H1 (cell line): ENCODE results near the gene BAG2. TPM values are rescaled to one million over a fixed set of nuclear protein-coding genes. Genes with fewer than 3 reads are reported as not detected.

Source experiments
- CTCF ChIA-PET: fragments of 300-600 bp; sonication (Branson Sonifier 250); formaldehyde crosslinking; loops from one replicate; lab custom pipeline; 2021; ENCODE audit not compliant: partially characterized antibody; lab: Charles Lee
- POLR2A ChIA-PET: fragments of 300-600 bp; sonication (Branson Sonifier 250); formaldehyde crosslinking; loops from one replicate; lab custom pipeline; 2021; ENCODE audit warnings: inconsistent platforms; ENCODE audit not compliant: partially characterized antibody; lab: Charles Lee
- DNase-seq, 2 experiments: peaks; one replicate each; pipeline versions ENCODE4 v3.0.0 to v3.0.0-alpha.2; 2010 to 2022; ENCODE audit warnings: low spot score in 2 of 2, low read depth in 1 of 2, mixed read lengths in 1 of 2
- FAIRE-seq: peaks from 2 replicates; lab custom pipeline; 2011; peaks lifted over from hg19 to GRCh38; lab: Jason Lieb, UNC
- H2AFZ ChIP-seq: 2 replicates; pipeline ENCODE4 v1.8.1; 2012; ENCODE audit warnings: low read length, inconsistent platforms
- H2AK5ac ChIP-seq: 2 replicates; pipeline ENCODE4 v1.6.1; 2013; ENCODE audit warnings: low read depth, low read length
- H2BK120ac ChIP-seq: replicated peaks from 2 replicates; pipeline ENCODE3; 2013; ENCODE audit warnings: low read depth, low read length, inconsistent platforms
- H2BK12ac ChIP-seq: 2 replicates; pipeline ENCODE4 v1.6.1; 2013; ENCODE audit warnings: low read depth, low read length
- H2BK15ac ChIP-seq: 2 replicates; pipeline ENCODE4 v1.6.1; 2013; ENCODE audit warnings: low read length
- H2BK20ac ChIP-seq: 2 replicates; pipeline ENCODE4 v1.6.1; 2013; ENCODE audit warnings: low read length
- H2BK5ac ChIP-seq: 2 replicates; pipeline ENCODE4 v1.6.1; 2013; ENCODE audit warnings: low read depth, low read length
- H3K14ac ChIP-seq: 2 replicates; pipeline ENCODE4 v1.6.1; 2013; ENCODE audit warnings: inconsistent platforms; ENCODE audit not compliant: insufficient read length
- H3K18ac ChIP-seq: 2 replicates; pipeline ENCODE4 v1.6.1; 2013; ENCODE audit warnings: low read length; ENCODE audit errors: extremely low read depth
- H3K23ac ChIP-seq: 2 replicates; pipeline ENCODE4 v1.6.1; 2013; ENCODE audit warnings: inconsistent platforms; ENCODE audit not compliant: insufficient read length
- H3K23me2 ChIP-seq: 2 replicates; pipeline ENCODE4 v1.6.1; 2013; ENCODE audit warnings: low read depth, low read length
- H3K27ac ChIP-seq: 2 replicates; pipeline ENCODE4 v1.6.1; 2011; ENCODE audit warnings: low read depth, low read length, inconsistent platforms
- H3K27me3 ChIP-seq, 4 experiments: replicated peaks in 1 of 4; 1 replicate in 1 of 4; 2 replicates in 3 of 4; pipeline versions ENCODE4 v1.6.1 to v1.8.1; 2011 to 2013; ENCODE audit warnings: low read length in 3 of 4, mild to moderate bottlenecking in 3 of 4, inconsistent platforms in 2 of 4, mixed read lengths in 2 of 4, moderate library complexity in 1 of 4; ENCODE audit not compliant: control insufficient read depth in 3 of 4, insufficient read depth in 3 of 4; ENCODE audit errors: extremely low read depth in 1 of 4
- H3K36me3 ChIP-seq, 4 experiments: 2 replicates each; pipeline versions ENCODE4 v1.6.1 to v1.8.1; 2011 to 2013; ENCODE audit warnings: mild to moderate bottlenecking in 4 of 4, low read length in 3 of 4, moderate library complexity in 2 of 4, control low read depth in 1 of 4, inconsistent platforms in 1 of 4; ENCODE audit not compliant: insufficient read depth in 4 of 4, control insufficient read depth in 2 of 4
- H3K4ac ChIP-seq: replicated peaks from 2 replicates; pipeline ENCODE3; 2013; ENCODE audit warnings: low read length, low read depth, mixed read lengths, inconsistent platforms; ENCODE audit not compliant: insufficient read length
- H3K4me1 ChIP-seq, 4 experiments: replicated peaks in 1 of 4; 1 replicate in 1 of 4; 2 replicates in 3 of 4; pipeline versions ENCODE4 v1.6.1 to v1.8.1; 2011 to 2013; ENCODE audit warnings: low read length in 3 of 4, inconsistent platforms in 2 of 4, mixed read lengths in 1 of 4; ENCODE audit not compliant: insufficient read depth in 4 of 4, control insufficient read depth in 3 of 4
- H3K4me2 ChIP-seq, 2 experiments: 2 replicates each; pipeline versions ENCODE4 v1.6.1 to v1.8.1; 2011 to 2013; ENCODE audit warnings: low read depth in 2 of 2, low read length in 2 of 2, control low read depth in 1 of 2, inconsistent platforms in 1 of 2, mild to moderate bottlenecking in 1 of 2; ENCODE audit not compliant: insufficient read depth in 1 of 2
- H3K4me3 ChIP-seq, 4 experiments: fragments of 200-600, 300-600 bp in 1 of 4; sonication (generic), shearing (Covaris generic), sonication (Bioruptor Twin) in 1 of 4; 2 replicates each; pipeline versions ENCODE4 v1.5.1 to v1.8.1; 2011 to 2016; ENCODE audit warnings: low read length in 4 of 4, low read depth in 3 of 4, control low read depth in 2 of 4, inconsistent platforms in 2 of 4, mild to moderate bottlenecking in 2 of 4, mixed read lengths in 1 of 4, moderate library complexity in 1 of 4; ENCODE audit not compliant: insufficient read depth in 2 of 4; ENCODE audit errors: extremely low read depth in 1 of 4
- H3K56ac ChIP-seq: replicated peaks from 2 replicates; pipeline ENCODE3; 2013; ENCODE audit warnings: low read depth, mild to moderate bottlenecking, mixed read lengths, low read length, inconsistent platforms; ENCODE audit not compliant: insufficient read length
- H3K79me1 ChIP-seq: 2 replicates; pipeline ENCODE4 v1.6.1; 2013; ENCODE audit warnings: low read depth, low read length, control low read depth
- H3K79me2 ChIP-seq, 2 experiments: 2 replicates each; pipeline versions ENCODE4 v1.6.1 to v1.8.1; 2012 to 2013; ENCODE audit warnings: low read length in 2 of 2, mild to moderate bottlenecking in 2 of 2, inconsistent platforms in 1 of 2; ENCODE audit not compliant: insufficient read depth in 2 of 2, control insufficient read depth in 1 of 2
- H3K9ac ChIP-seq, 4 experiments: replicated peaks in 1 of 4; 1 replicate in 1 of 4; 2 replicates in 3 of 4; pipeline versions ENCODE4 v1.6.1 to v1.8.1; 2011 to 2013; ENCODE audit warnings: low read depth in 3 of 4, low read length in 3 of 4, control low read depth in 2 of 4, mild to moderate bottlenecking in 2 of 4, moderate library complexity in 2 of 4, inconsistent platforms in 1 of 4; ENCODE audit errors: extremely low read depth in 1 of 4
- H3K9me3 ChIP-seq, 2 experiments: 2 replicates each; pipeline versions ENCODE4 v1.6.1 to v1.8.1; 2012 to 2013; ENCODE audit warnings: mild to moderate bottlenecking in 2 of 2, moderate library complexity in 2 of 2, control low read depth in 1 of 2, inconsistent platforms in 1 of 2, low read depth in 1 of 2, low read length in 1 of 2, mixed read lengths in 1 of 2; ENCODE audit not compliant: insufficient read depth in 2 of 2
- H4K20me1 ChIP-seq, 2 experiments: replicated peaks in 1 of 2; 2 replicates each; pipeline versions ENCODE3 to v1.8.1; 2011 to 2013; ENCODE audit warnings: inconsistent platforms in 2 of 2, low read length in 2 of 2, mild to moderate bottlenecking in 1 of 2; ENCODE audit not compliant: insufficient read depth in 2 of 2, control insufficient read depth in 1 of 2
- H4K5ac ChIP-seq: 2 replicates; pipeline ENCODE4 v1.6.1; 2013; ENCODE audit warnings: low read length, low read depth, mixed read lengths, inconsistent platforms; ENCODE audit not compliant: insufficient read length
- H4K8ac ChIP-seq: 2 replicates; pipeline ENCODE4 v1.8.0; 2013; ENCODE audit warnings: mild to moderate bottlenecking, moderate library complexity, low read length, inconsistent platforms; ENCODE audit not compliant: insufficient read depth; ENCODE audit errors: extremely low read depth
- H4K91ac ChIP-seq: replicated peaks from 2 replicates; pipeline ENCODE3; 2013; ENCODE audit warnings: low read length, mixed read lengths, inconsistent platforms; ENCODE audit not compliant: insufficient read length
- BRCA1 ChIP-seq: IDR thresholded peaks from 2 replicates; pipeline ENCODE4 v1.6.1; 2012; ENCODE audit warnings: low read depth, low read length, improper control_type of control experiment
- KDM4A ChIP-seq: IDR thresholded peaks from one replicate; pipeline ENCODE4 v1.7.1; 2012; ENCODE audit warnings: low read depth, mild to moderate bottlenecking, moderate library complexity, low read length, inconsistent platforms; ENCODE audit not compliant: severe bottlenecking
- NRF1 ChIP-seq: IDR thresholded peaks from 2 replicates; pipeline ENCODE4 v1.6.1; 2011; ENCODE audit warnings: mild to moderate bottlenecking, low read depth, low read length, improper control_type of control experiment
- PHF8 ChIP-seq: fragments of 200-600 bp; sonication (generic); conservative IDR thresholded peaks from 2 replicates; pipeline ENCODE4 v1.7.1; 2012; ENCODE audit warnings: low read depth, mild to moderate bottlenecking, inconsistent platforms, low read length, moderate library complexity
- RBBP5 ChIP-seq: IDR thresholded peaks from 2 replicates; pipeline ENCODE4 v1.7.1; 2012; ENCODE audit warnings: low read depth, mild to moderate bottlenecking, inconsistent platforms, low read length, moderate library complexity, borderline replicate concordance
- RFX5 ChIP-seq: IDR thresholded peaks from 2 replicates; pipeline ENCODE4 v1.6.1; 2011; ENCODE audit warnings: low read depth, low read length, improper control_type of control experiment, borderline replicate concordance
- SP1 ChIP-seq: IDR thresholded peaks from 2 replicates; pipeline ENCODE4 v1.6.1; 2011; ENCODE audit warnings: low read depth, low read length
- SP2 ChIP-seq: IDR thresholded peaks from 2 replicates; pipeline ENCODE4 v1.6.1; 2012; ENCODE audit warnings: mild to moderate bottlenecking, low read length, inconsistent platforms
- TAF7 ChIP-seq: optimal IDR thresholded peaks from 2 replicates; pipeline ENCODE3; 2011; ENCODE audit warnings: low read depth, mild to moderate bottlenecking, inconsistent platforms, low read length, moderate library complexity, borderline replicate concordance
- WGBS, 2 experiments: shearing (Covaris generic) in 1 of 2; methylation state at CpG; one replicate each; pipeline versions ENCODE4 v1.1.6 to v1.1.7; 2013 to 2015; ENCODE audit warnings: low lambda C conversion rate in 2 of 2, mixed read lengths in 2 of 2, inconsistent platforms in 1 of 2, low coverage in 1 of 2, missing lambda C conversion rate in 1 of 2; ENCODE audit not compliant: insufficient replicate concordance in 2 of 2, insufficient coverage in 1 of 2, insufficient read length in 1 of 2; ENCODE audit errors: extremely low coverage in 1 of 2, missing lambda C conversion rate in 1 of 2; 5-methylcytosine and 5-hydroxymethylcytosine counted together
- polyA plus RNA-seq, 7 experiments: library from polyadenylated mRNA; depleted of rRNA in 3 of 7; stranded (reverse) in 5 of 7; unstranded in 2 of 7; fragments of >200 nt in 5 of 7; fragments of 200-250 nt in 2 of 7; gene quantifications; 1 replicate in 5 of 7; 2 replicates in 1 of 7; 4 replicates in 1 of 7; pipeline versions ENCODE4 v1.2.1 to v1.2.3, GENCODE V29; 2011 to 2013; ENCODE audit warnings: missing spikeins in 2 of 7, mixed read lengths in 2 of 7
- total RNA-seq: library from RNA; stranded (reverse); fragmentation: NEBNext Ultra II Directional; extraction: Animal tissue kit (Norgen Biotek cat#: 25700); gene quantifications from 2 replicates; pipeline ENCODE4 v1.2.1, GENCODE V29; 2021

BAG2 gene
- total and polyA plus RNA-seq, 2 of the 8 experiments (the other 6 are each of a cell fraction or from before 2014, with no cell fraction given) = 4.4 to 7.4 TPM

DNA sequence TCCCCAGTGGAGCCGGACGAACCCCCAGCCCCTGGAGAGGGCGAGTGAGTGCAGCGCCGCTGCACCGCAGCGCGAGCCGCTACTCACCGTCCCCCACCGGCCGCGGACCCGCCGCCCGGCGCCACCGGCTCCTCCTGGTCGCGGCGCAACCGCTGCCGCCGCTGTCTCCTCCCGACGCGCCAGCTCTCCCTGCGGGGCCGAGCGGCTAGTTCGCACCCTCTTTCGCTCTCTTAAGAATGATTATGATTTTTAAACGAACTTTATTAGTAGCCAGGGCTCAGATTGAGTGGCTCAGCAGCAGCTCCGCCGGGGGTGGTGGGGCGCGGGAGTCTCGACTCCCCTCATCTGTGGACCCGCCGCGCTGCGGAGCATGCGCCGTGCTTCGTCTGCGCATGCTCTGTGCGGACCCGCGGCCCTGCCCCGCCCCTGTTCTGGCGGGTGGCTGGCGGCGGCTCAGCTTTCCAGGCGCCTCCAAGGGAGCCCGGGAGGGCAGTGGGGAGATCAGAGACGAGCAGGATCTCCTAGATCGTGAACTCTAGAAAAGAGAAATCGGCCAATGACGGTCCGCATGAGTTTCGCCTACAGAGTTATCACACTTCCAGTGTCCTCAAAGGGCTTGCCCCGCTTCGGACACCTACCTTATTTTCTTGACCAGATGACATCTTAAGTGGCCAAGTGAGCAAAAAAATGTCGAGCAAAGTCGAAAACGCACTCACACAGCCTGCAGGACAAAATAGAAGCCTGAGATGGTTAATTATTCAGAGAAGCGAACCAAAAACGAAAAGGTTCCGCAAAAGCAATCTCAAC lies 50.0 kb downstream of the BAG2 start, which contains the start of gene RAB23:
Gene RAB23 (minus strand): TSS at position 372 of the 807 bp plus-strand sequence. CDS start 11,927 bp downstream, outside the sequence.
- H3K27ac ChIP-seq = peak within 1 kb of the TSS; percentile 80
- peak within 1 kb of the TSS; percentile 99 for H4K5ac ChIP-seq
- peak within 1 kb of the TSS; percentile 99 for H2AFZ ChIP-seq
- peak within 1 kb of the TSS; percentile 79 to 95 (median 82) for H3K9ac ChIP-seq
- H2BK120ac ChIP-seq = peak within 1 kb of the TSS; percentile 36
- FAIRE-seq = no peak
- H4K8ac ChIP-seq = peak within 1 kb of the TSS; percentile 99
- no peak within 1 kb of the TSS for H2BK15ac ChIP-seq
- H3K4ac ChIP-seq = no peak within 1 kb of the TSS
- peak within 1 kb of the TSS; percentile 79 to 90 for H3K4me2 ChIP-seq
- H4K91ac ChIP-seq = peak within 1 kb of the TSS; percentile 48
- peaks cover 0 to 3% of the 10 kb centered on the region in 2 experiments for H4K20me1 ChIP-seq
- H3K9me3 ChIP-seq = 0 out of 4 replicates have a peak, but pooled peaks cover 0 to 5% of the 10 kb centered on the region in 2 experiments
- H3K18ac ChIP-seq = peak within 1 kb of the TSS; percentile 89
- H3K23me2 ChIP-seq = peaks cover 7% of the 10 kb centered on the region
- peaks cover 0 to 42% of the 10 kb centered on the region in 2 experiments; a peak in 3 of 4 replicates for H3K79me2 ChIP-seq
- H3K36me3 ChIP-seq = peaks cover 0 to 4% (median 0%) of the 10 kb centered on the region in 4 experiments; a peak in 1 of 8 replicates
- CTCF ChIA-PET = interaction anchor here (0.9 kb wide), 1 partner anchor 10 kb away, joined by 3 read pairs; no protein-coding TSS in a partner anchor
- H3K79me1 ChIP-seq = no peaks in the 10 kb centered on the region
- H3K23ac ChIP-seq = peak within 1 kb of the TSS; percentile 39
- H2AK5ac ChIP-seq = no peak within 1 kb of the TSS
- peak within 1 kb of the TSS; percentile 77 for H2BK5ac ChIP-seq
- peak within 1 kb of the TSS; percentile 81 to 93 (median 90) for H3K4me3 ChIP-seq
- peak within 1 kb of the TSS; percentile 84 for H3K56ac ChIP-seq
- peak; percentile 54 to 96 for DNase-seq
- 1% methylated on average over 65 of the region's 69 CpGs; no CpG with 5 or more reads in 1 of the 2 experiments for WGBS, 2 experiments
- peak within 1 kb of the TSS; percentile 82; the same call in 1 of the 2 replicates for H2BK12ac ChIP-seq
- 0 out of 2 replicates have a peak within 1 kb of the TSS, but pooled peaks have one; percentile 16 for H2BK20ac ChIP-seq
- peak within 1 kb of the TSS; percentile 28 for H3K14ac ChIP-seq
- peaks cover 0 to 3% (median under 1%) of the 10 kb centered on the region in 4 experiments; a peak in 2 of 7 replicates for H3K4me1 ChIP-seq
- H3K27me3 ChIP-seq = no peaks in the 10 kb centered on the region
- POLR2A ChIA-PET = interaction anchor here (0.7 to 2.1 kb wide), 13 partner anchors 9 to 647 kb away, joined by 3 to 13 read pairs (median 4); partner anchors contain the start of genes BAG2, BEND6 and ZNF451
- TF ChIP-seq BRCA1 (no peak), KDM4A (peak; percentile 67), SP2 (no peak), TAF7 (no peak), SP1 (no peak), PHF8 (peak; percentile 86), RBBP5 (peak; percentile 99; the same call in 1 of the 2 replicates), RFX5 (no peak), NRF1 (peak; percentile 83)
